Gastrocnemius medialis (tissue), 4 donors: Measurements from ENCODE around the gene PDZRN3.

Experiments
- CTCF ChIP-seq, 5 experiments: fragments of 450-650 bp in 3 of 5; fragments of 200-600 bp in 2 of 5; sonication (generic) in 2 of 5; IDR thresholded peaks in 4 of 5; conservative IDR thresholded peaks in 1 of 5; 1 replicate in 4 of 5; 2 replicates in 1 of 5; pipeline ENCODE4 v1.5.1; 2016 to 2019; ENCODE audit warnings: antibody characterized with exemption in 5 of 5, mild to moderate bottlenecking in 3 of 5, moderate library complexity in 3 of 5
- POLR2A ChIP-seq, 2 donors: fragments of 450-650 bp; IDR thresholded peaks; one replicate each; pipeline ENCODE4 v1.6.1; 2017; ENCODE audit warnings: antibody characterized with exemption in 2 of 2, mild to moderate bottlenecking in 2 of 2, moderate library complexity in 2 of 2

- TF ChIP-seq CTCF (IDR thresholded peaks at IDR 0.05 in 4 of 5, conservative IDR thresholded peaks at IDR 0.05 in 1 of 5) (no peak), POLR2A (IDR thresholded peaks at IDR 0.05) (no peak)
Measured at GRCh38 chr3:73431183-73431900, 193.4 kb downstream of the PDZRN3 start.
